NCI-H526 (cell line): ENCODE measurements around the gene ARHGEF19.
A peak's percentile ranks its signal among the peaks of the same experiment; 100 is the strongest.
"Not testable (repeated sequence)": the region's sequence is repeated elsewhere in the genome, so short reads cannot be mapped to it uniquely, and the experiment has no call there.

ENCODE experiments used
- DNase-seq, 2 experiments: peaks; one replicate each; lab custom pipeline; 2025; lab: John Stamatoyannopoulos, UW

Gene ARHGEF19

GRCh38 chr1:16204634-16205333, 7.7 kb downstream of the ARHGEF19 start:
- DNase-seq = peak in 1 of 2 experiments; percentile 51

- no peak for DNase-seq
Observed at GRCh38 chr1:16204216-16204615, 8.2 kb downstream of the ARHGEF19 start.

- no peak for DNase-seq
Observed at GRCh38 chr1:16203550-16203949, 8.9 kb downstream of the ARHGEF19 start.

- no peak for DNase-seq
Observed at GRCh38 chr1:16202281-16203210, 9.9 kb downstream of the ARHGEF19 start.

- DNase-seq = no peak
Observed at GRCh38 chr1:16199700-16200099, 12.8 kb downstream of the ARHGEF19 start.

GRCh38 chr1:16199157-16199501, 13.3 kb downstream of the ARHGEF19 start:
- no peak for DNase-seq

GRCh38 chr1:16198444-16199156, 13.9 kb downstream of the ARHGEF19 start:
- DNase-seq = no peak

- DNase-seq = no peak
Observed at GRCh38 chr1:16196874-16197273, 15.6 kb downstream of the ARHGEF19 start.

- not testable (repeated sequence) for DNase-seq
Observed at GRCh38 chr1:16196139-16196538, 16.3 kb downstream of the ARHGEF19 start.

- no peak for DNase-seq
Observed at GRCh38 chr1:16195518-16195905, 16.9 kb downstream of the ARHGEF19 start.

- DNase-seq = no peak
Observed at GRCh38 chr1:16191916-16192546, 20.4 kb downstream of the ARHGEF19 start.

- DNase-seq = no peak
Observed at GRCh38 chr1:16191309-16191708, 21.1 kb downstream of the ARHGEF19 start.

- no peak for DNase-seq
Observed at GRCh38 chr1:16189921-16190621, 22.4 kb downstream of the ARHGEF19 start.

- no peak for DNase-seq
Observed at GRCh38 chr1:16189003-16189402, 23.4 kb downstream of the ARHGEF19 start.

GRCh38 chr1:16187748-16188401, 24.6 kb downstream of the ARHGEF19 start:
- peak in 1 of 2 experiments; percentile 71 for DNase-seq

- no peak for DNase-seq
Observed at GRCh38 chr1:16186655-16187235, 25.7 kb downstream of the ARHGEF19 start.

GRCh38 chr1:16184557-16185303, 27.7 kb downstream of the ARHGEF19 start:
- DNase-seq = no peak

- no peak for DNase-seq
Observed at GRCh38 chr1:16183765-16184556, 28.5 kb downstream of the ARHGEF19 start.

- no peak for DNase-seq
Observed at GRCh38 chr1:16183179-16183578, 29.3 kb downstream of the ARHGEF19 start.
